Osteoblast (primary cell): ENCODE measurements around the gene HECTD2. TPM values are rescaled to one million over a fixed set of nuclear protein-coding genes. Genes with fewer than 3 reads are reported as not detected.
"Not testable (repeated sequence)": the region's sequence is repeated elsewhere in the genome, so short reads cannot be mapped to it uniquely, and the experiment has no call there.

Experiments
- DNase-seq: peaks from one replicate; pipeline ENCODE4 v3.0.0; 2011; ENCODE audit warnings: low spot score, mixed read lengths; ENCODE audit not compliant: insufficient read length; ENCODE audit errors: missing footprints
- H2AFZ ChIP-seq: 2 replicates; pipeline ENCODE4 v1.6.0; 2011; ENCODE audit warnings: mild to moderate bottlenecking, low read length
- H3K27ac ChIP-seq: 2 replicates; pipeline ENCODE4 v1.5.1; 2011; ENCODE audit warnings: mild to moderate bottlenecking, low read depth, low read length, moderate library complexity
- H3K27me3 ChIP-seq: 2 replicates; pipeline ENCODE4 v1.6.0; 2012; ENCODE audit warnings: mild to moderate bottlenecking, control low read depth, inconsistent platforms, low read length, moderate library complexity; ENCODE audit not compliant: insufficient read depth
- H3K36me3 ChIP-seq: 2 replicates; pipeline ENCODE4 v1.5.1; 2011; ENCODE audit warnings: mild to moderate bottlenecking, low read length, control low read depth, moderate library complexity; ENCODE audit not compliant: insufficient read depth
- H3K4me1 ChIP-seq: 2 replicates; pipeline ENCODE4 v1.5.1; 2011; ENCODE audit warnings: mild to moderate bottlenecking, low read length, control low read depth, moderate library complexity; ENCODE audit not compliant: insufficient read depth
- H3K4me2 ChIP-seq: 2 replicates; pipeline ENCODE4 v1.6.0; 2011; ENCODE audit warnings: mild to moderate bottlenecking, low read length; ENCODE audit not compliant: insufficient read depth
- H3K4me3 ChIP-seq: fragments of 200-600 bp; sonication (generic); 3 replicates; pipeline ENCODE4 v1.5.1; 2012; ENCODE audit warnings: mild to moderate bottlenecking, low read length, inconsistent platforms; ENCODE audit not compliant: insufficient read depth
- H3K79me2 ChIP-seq: 2 replicates; pipeline ENCODE4 v1.6.0; 2012; ENCODE audit warnings: mild to moderate bottlenecking, low read length, control low read depth, inconsistent platforms; ENCODE audit not compliant: insufficient read depth
- H3K9me3 ChIP-seq: 2 replicates; pipeline ENCODE4 v1.5.1; 2011; ENCODE audit warnings: low read depth, low read length, control low read depth
- H4K20me1 ChIP-seq: 2 replicates; pipeline ENCODE4 v1.6.0; 2012; ENCODE audit warnings: mild to moderate bottlenecking, low read length, control low read depth; ENCODE audit not compliant: insufficient read depth
- CTCF ChIP-seq: IDR thresholded peaks from 2 replicates; pipeline ENCODE4 v1.5.1; 2011; ENCODE audit warnings: mild to moderate bottlenecking, low read depth, low read length, moderate library complexity; ENCODE audit errors: extremely low read depth
- total RNA-seq: library from RNA; depleted of rRNA; stranded (reverse); fragments of >200 nt; gene quantifications from 2 replicates; pipeline ENCODE4 v1.2.3, GENCODE V29; 2012

Gene HECTD2
- total RNA-seq, 1 donor, result 15.9 TPM

GRCh38 chr10:91367127-91367531, 43.0 kb upstream of the HECTD2 start:
- H3K36me3 ChIP-seq, result no peaks in the 10 kb centered on the region
- no peak overlapping the region for H3K4me3 ChIP-seq
- no peaks in the 10 kb centered on the region for H3K79me2 ChIP-seq
- no peak overlapping the region for H3K4me2 ChIP-seq
- no peaks in the 10 kb centered on the region for H4K20me1 ChIP-seq
- no peaks in the 10 kb centered on the region for H3K27me3 ChIP-seq
- DNase-seq, result no peak
- H2AFZ ChIP-seq, result no peak overlapping the region
- H3K4me1 ChIP-seq, result peaks cover 7% of the 10 kb centered on the region
- TF ChIP-seq CTCF, result no peak
- no peak overlapping the region for H3K27ac ChIP-seq
- no peaks in the 10 kb centered on the region for H3K9me3 ChIP-seq

- H3K27ac ChIP-seq, result no peak overlapping the region
- H2AFZ ChIP-seq, result no peak overlapping the region
- no peaks in the 10 kb centered on the region for H4K20me1 ChIP-seq
- no peak for DNase-seq
- no peaks in the 10 kb centered on the region for H3K36me3 ChIP-seq
- H3K9me3 ChIP-seq, result no peaks in the 10 kb centered on the region
- no peak for TF ChIP-seq CTCF
- H3K79me2 ChIP-seq, result no peaks in the 10 kb centered on the region
- no peaks in the 10 kb centered on the region for H3K27me3 ChIP-seq
- H3K4me2 ChIP-seq, result no peak overlapping the region
- H3K4me1 ChIP-seq, result peaks cover 7% of the 10 kb centered on the region
- no peak overlapping the region for H3K4me3 ChIP-seq
Measured at GRCh38 chr10:91367558-91367957, 42.6 kb upstream of the HECTD2 start.

DNA sequence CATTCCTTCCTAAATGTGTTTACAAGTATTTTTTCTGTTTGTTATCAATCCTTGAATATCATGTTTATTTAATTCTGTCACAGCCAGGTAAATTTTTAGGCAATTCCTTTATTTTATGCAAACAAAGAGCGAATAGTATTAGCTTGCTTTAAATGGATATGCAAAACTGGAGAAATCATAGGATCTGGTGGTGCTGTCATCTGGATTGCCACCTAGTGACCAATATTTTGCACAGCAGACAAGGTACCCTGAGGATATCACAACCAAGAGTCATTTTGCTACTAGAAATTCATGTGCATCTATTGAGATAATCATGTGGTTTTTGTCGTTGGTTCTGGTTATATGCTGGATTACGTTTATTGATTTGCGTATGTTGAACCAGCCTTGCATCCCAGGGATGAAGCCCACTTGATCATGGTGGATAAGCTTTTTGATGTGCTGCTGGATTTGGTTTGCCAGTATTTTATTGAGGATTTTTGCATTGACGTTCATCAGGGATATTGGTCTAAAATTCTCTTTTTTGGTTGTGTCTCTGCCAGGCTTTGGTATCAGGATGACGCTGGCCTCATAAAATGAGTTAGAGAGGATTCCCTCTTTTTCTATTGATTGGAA, 40.1 kb upstream of the HECTD2 start:
- not testable (repeated sequence) for H2AFZ ChIP-seq, H3K4me3 ChIP-seq, H3K79me2 ChIP-seq, H4K20me1 ChIP-seq, H3K4me1 ChIP-seq, H3K27me3 ChIP-seq, H3K36me3 ChIP-seq, H3K27ac ChIP-seq, H3K4me2 ChIP-seq, H3K9me3 ChIP-seq
- peak; percentile 59 for TF ChIP-seq CTCF
- DNase-seq, result peak; percentile 13

GRCh38 chr10:91374052-91374451, 36.1 kb upstream of the HECTD2 start:
- Histone ChIP-seq H3K4me2 (no peak overlapping the region), H3K4me3 (no peak overlapping the region), H4K20me1 (no peaks in the 10 kb centered on the region), H2AFZ (no peak overlapping the region), H3K79me2 (no peaks in the 10 kb centered on the region), H3K36me3 (no peaks in the 10 kb centered on the region), H3K27ac (no peak overlapping the region), H3K9me3 (no peaks in the 10 kb centered on the region), H3K27me3 (no peaks in the 10 kb centered on the region), H3K4me1 (no peaks in the 10 kb centered on the region)
- no peak for DNase-seq
- TF ChIP-seq CTCF, result no peak
